D721Med (cell line): Measurements from ENCODE around the gene GHR.

Experiments used
- DNase-seq: peaks from one replicate; pipeline ENCODE4 v3.0.0; 2011; ENCODE audit warnings: low spot score; ENCODE audit not compliant: insufficient read length
- FAIRE-seq: peaks from 2 replicates; lab custom pipeline; 2011; peaks lifted over from hg19 to GRCh38; lab: Jason Lieb, UNC
- TF ChIP-seq, protein P1 (sequence below): IDR thresholded peaks from 2 replicates; pipeline ENCODE4 v1.5.1; 2012; ENCODE audit warnings: mild to moderate bottlenecking, control low read depth; ENCODE audit not compliant: insufficient read depth; ENCODE audit errors: missing control alignments

Gene GHR

DNA sequence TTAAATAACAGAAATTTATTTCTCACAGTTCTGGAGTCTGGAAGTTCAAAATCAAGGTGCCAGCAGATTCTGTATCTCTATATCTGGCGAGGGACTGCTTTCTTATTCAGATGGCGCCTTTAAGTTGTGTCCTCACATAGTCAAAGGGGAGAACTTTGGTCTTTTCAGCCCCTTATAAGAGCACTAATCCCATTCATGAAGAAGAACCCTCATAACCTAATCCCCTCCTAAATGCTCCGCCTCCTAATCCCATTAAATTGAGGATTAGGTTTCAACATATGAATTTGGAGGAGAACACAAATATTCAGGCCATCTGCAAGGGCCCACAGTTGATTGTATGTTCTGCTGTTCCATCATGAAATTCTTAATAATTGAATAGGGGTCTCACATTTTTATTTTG lies 322.6 kb downstream of the GHR start:
- TF ChIP-seq, protein P1, sequence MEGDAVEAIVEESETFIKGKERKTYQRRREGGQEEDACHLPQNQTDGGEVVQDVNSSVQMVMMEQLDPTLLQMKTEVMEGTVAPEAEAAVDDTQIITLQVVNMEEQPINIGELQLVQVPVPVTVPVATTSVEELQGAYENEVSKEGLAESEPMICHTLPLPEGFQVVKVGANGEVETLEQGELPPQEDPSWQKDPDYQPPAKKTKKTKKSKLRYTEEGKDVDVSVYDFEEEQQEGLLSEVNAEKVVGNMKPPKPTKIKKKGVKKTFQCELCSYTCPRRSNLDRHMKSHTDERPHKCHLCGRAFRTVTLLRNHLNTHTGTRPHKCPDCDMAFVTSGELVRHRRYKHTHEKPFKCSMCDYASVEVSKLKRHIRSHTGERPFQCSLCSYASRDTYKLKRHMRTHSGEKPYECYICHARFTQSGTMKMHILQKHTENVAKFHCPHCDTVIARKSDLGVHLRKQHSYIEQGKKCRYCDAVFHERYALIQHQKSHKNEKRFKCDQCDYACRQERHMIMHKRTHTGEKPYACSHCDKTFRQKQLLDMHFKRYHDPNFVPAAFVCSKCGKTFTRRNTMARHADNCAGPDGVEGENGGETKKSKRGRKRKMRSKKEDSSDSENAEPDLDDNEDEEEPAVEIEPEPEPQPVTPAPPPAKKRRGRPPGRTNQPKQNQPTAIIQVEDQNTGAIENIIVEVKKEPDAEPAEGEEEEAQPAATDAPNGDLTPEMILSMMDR = no peak
- FAIRE-seq (no peak), DNase-seq (no peak)

DNA sequence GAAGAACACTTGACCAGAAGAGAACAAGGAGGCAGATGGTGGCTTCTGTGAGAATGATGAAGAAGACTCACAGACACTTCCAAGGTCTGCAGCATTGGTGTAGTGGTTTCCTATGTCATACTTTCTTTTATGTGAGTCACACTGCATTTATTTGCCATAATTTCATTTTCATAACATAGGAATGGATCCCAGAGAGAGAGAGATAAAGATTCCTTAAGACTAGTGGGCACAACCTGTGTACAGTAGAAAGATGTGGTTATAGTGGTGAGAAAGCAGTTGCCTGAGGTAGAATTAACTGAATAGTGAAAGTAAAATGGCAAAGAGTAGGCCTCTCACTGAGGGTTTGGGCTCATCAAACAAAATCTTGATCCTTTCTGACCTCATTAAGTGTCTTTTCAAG lies 325.8 kb downstream of the GHR start:
- TF ChIP-seq, protein P1 = no peak
- DNase-seq (no peak), FAIRE-seq (no peak)

DNA sequence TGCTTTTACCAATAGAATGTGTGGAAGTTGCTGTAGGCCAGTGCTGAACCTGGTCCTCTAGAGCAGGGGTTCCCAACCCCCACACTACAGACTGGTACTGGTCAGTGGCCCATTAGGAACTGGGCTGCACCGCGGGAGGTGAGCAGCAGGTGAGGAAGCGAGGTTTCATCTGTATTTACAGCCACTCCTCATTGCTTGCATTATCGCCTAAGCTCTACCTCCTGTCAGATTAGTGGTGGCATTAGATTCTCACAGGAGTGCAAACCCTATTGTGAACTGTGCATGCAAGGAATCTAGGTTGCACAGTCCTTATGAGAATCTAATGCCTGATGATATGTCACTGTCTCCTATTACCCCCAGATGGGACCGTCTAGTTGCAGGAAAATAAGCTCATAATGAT lies 327.3 kb downstream of the GHR start:
- FAIRE-seq (no peak), DNase-seq (no peak)
- TF ChIP-seq, protein P1 = no peak

DNA sequence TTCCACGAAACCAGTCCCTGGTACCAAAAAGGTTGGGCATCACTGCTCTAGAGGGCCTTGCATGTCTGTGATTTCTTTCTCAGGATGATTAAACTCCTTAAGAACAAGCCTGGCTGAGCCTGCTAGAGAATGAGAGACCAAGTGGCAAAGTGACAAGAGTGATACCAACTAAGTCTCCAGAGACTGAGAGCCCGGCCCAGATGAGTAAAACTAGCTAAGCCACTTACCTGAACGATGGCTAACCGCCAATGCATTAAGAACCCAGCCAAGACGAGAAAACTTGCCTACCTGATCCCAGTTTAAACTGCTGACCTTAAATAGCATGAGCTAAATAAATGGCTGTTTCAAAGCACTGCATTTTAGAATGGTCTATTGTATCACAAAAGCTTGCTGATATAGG lies 327.8 kb downstream of the GHR start:
- FAIRE-seq (no peak), DNase-seq (no peak)

DNA sequence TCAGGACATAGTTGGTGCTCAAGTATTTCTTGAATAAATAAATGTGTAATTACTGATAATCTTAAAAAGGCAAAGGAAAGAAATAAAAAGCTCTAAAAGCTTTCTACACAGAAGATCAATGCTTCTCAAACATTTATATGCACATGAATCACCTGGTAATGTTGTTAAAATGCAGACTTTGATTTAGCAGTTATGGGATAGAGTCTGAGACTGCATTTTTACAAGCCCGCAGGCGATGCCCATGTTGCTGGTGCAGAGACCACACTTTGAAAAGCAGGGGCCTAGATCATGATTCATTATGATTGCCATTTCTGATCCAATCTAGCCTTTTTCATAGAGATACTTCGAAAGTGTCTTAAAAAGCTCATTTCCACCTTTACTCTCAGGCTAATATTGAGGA lies 329.9 kb downstream of the GHR start:
- TF ChIP-seq, protein P1 = no peak
- FAIRE-seq = no peak
- no peak for DNase-seq

More for the DNA sequence above, 327.8 kb downstream of the GHR start:
- TF ChIP-seq, protein P1 = no peak

DNA sequence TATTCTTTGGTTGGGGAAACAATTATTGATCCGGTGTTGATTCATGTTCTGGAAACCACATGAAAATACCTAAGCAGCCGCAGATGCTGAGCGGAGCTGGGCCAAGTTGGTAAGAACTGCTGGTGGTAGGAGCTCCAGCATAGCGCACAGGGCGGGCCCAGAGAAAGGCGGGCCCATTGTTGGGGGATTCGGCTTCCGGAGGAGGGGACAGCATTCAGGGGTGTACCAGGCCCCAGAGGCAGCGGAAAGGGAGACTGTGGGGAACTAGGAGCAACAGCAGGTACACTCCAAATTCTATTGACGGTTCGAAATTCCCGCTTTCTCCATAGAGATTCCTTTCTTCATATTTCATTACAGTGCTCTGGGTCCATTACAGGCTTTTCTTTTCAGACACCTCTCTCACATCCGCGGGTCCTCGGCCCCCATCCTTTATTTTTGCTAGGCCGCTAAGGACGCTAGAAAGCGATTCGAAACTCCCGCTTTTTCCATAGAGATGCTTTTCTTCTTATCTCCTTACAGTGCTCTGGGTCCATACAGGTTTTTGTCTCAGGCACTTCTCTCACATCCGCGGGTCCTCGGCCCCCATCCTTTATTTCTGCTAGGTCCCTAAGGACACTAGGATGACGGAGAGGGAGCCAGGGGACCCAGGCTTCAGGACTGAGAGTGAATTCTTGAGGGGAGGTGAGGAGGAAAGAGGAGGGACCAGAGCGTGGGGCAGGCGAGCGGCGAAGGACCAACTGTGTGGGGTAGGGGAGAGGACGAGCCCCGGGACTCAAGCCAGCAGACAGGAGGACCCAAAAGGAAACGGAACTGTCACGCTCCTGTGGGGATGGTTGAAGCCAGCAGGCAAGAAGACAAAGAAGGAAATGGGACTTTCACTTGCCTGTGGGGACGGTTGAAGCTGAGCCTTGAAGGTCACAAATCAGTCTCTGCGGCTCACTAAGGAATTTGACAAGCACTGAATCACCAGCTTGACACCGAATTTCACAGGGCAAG lies 333.7 kb downstream of the GHR start, which contains the start of gene CCDC152:
Gene CCDC152, plus strand, starts transcription at position 213 of the 996 bp plus-strand sequence. CDS start 2,304 bp downstream, outside the sequence.
- DNase-seq = no peak
- FAIRE-seq = no peak
- TF ChIP-seq, protein P1 = no peak

DNA sequence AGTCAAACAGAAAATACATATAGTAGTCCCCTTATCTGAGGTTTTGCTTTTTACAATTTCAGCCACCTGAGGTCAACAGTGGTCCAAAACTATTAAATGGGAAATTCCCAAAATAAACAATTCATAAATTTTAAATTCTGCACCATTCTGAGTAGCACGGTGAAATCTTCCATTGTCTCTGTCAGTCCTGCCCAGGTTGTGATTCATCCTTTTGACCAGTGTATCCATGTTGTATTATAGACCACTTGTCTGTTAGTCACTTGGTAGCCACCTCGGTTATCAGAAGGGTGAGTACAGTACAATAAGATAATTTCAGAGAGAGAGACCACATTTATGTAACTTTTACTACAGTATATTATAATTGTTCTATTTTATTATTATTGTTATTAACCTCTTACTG lies 336.2 kb downstream of the GHR start:
- no peak for DNase-seq
- TF ChIP-seq, protein P1 = no peak
- FAIRE-seq = no peak
